ENCODE results near the gene HAT1. TPM values are rescaled to one million over a fixed set of nuclear protein-coding genes. Genes with fewer than 3 reads are reported as not detected.

Gene HAT1
- total and polyA plus RNA-seq, 10 of the 15 experiments (the other 5 are each of a cell fraction or from before 2014, with no cell fraction given): 60.0 to 225 (median 130) TPM

GRCh38 chr2:171919453-171919852, 2.8 kb upstream of the HAT1 start:
- H2AFZ ChIP-seq (ENCODE audit: control insufficient read depth, low read depth, low read length): no peak overlapping the region
- H3K4me2 ChIP-seq (ENCODE audit: control insufficient read depth, insufficient read depth): no peak overlapping the region
- no peak overlapping the region for H3K4me3 ChIP-seq
- POLR2A ChIA-PET: no interaction called here
- intact Hi-C loops (cut with micrococcal nuclease; ENCODE audit: unreplicated experiment) (no loop called here), in situ Hi-C loops (cut with MboI) (no loop called here)
- H3K79me2 ChIP-seq (ENCODE audit: control insufficient read depth, insufficient read depth, low read length): peaks cover 22% of the 10 kb centered on the region
- RAD21 ChIA-PET (ENCODE audit: unreplicated experiment): no interaction called here
- BruUV-seq (replicated peaks): no TSS peak
- H3K27me3 ChIP-seq (replicated peaks in 1 of 2; ENCODE audit: control insufficient read depth in 2 of 2, insufficient read depth in 2 of 2, low read length in 1 of 2): no peaks in the 10 kb centered on the region
- FAIRE-seq: no peak
- ATAC-seq: no peak
- DNase-seq (ENCODE audit: low read depth, low spot score): no peak
- H3K9me3 ChIP-seq (replicated peaks; ENCODE audit: control insufficient read depth, insufficient read depth, low read length): no peaks in the 10 kb centered on the region
- 63% methylated on average over 2 of the region's 2 CpGs for whole genome bisulfite sequencing (ENCODE audit: insufficient coverage, insufficient replicate concordance, low lambda C conversion rate, missing lambda C conversion rate)
- H3K9ac ChIP-seq (ENCODE audit: control insufficient read depth, insufficient read depth, low read length): no peak overlapping the region
- H3K4me1 ChIP-seq (ENCODE audit: control insufficient read depth, insufficient read depth, low read length): 0 out of 2 replicates have a peak, but pooled peaks cover 2% of the 10 kb centered on the region
- no peaks in the 10 kb centered on the region for H3K36me3 ChIP-seq (ENCODE audit: control insufficient read depth in 2 of 2, insufficient read depth in 2 of 2, low read length in 1 of 2)
- no peaks in the 10 kb centered on the region for H4K20me1 ChIP-seq (ENCODE audit: control insufficient read depth, insufficient read depth)
- no peak overlapping the region for H3K27ac ChIP-seq (ENCODE audit: control insufficient read depth, insufficient read depth)
- TF ChIP-seq FOXK2 (IDR thresholded peaks at IDR 0.05) (no peak), CHD2 (IDR thresholded peaks at IDR 0.05; ENCODE audit: borderline replicate concordance, low read depth, low read length) (no peak), RELA (IDR thresholded peaks at IDR 0.05; ENCODE audit: borderline replicate concordance, partially characterized antibody) (no peak), ZBTB11 (CRISPR knock-in tag; IDR thresholded peaks at IDR 0.05) (no peak), ZBTB40 (IDR thresholded peaks at IDR 0.05; ENCODE audit: borderline replicate concordance) (no peak), IKZF2 (IDR thresholded peaks at IDR 0.05) (no peak), SMARCA5 (IDR thresholded peaks at IDR 0.05) (no peak), NKRF (conservative IDR thresholded peaks at IDR 0.05) (no peak), BRCA1 (IDR thresholded peaks at IDR 0.05; ENCODE audit: low read depth, low read length) (no peak)
- SMC1A ChIA-PET (ENCODE audit: uncharacterized antibody, unreplicated experiment): interaction anchor here (0.6 to 1.1 kb wide), 2 partner anchors 27 to 302 kb away, joined by 3 to 4 read pairs; no protein-coding TSS in a partner anchor
- CTCF ChIA-PET: interaction anchor here (0.7 kb wide), 1 partner anchor 43 kb away, joined by 3 read pairs; no protein-coding TSS in a partner anchor
